ENCODE results near the gene TAF4B.

Gene TAF4B

GRCh38 chr18:26415631-26416030 lies 189.4 kb downstream of the TAF4B start:
- Histone ChIP-seq H3K27ac (ENCODE audit: extremely low read depth, low read depth, low read length) (no peak overlapping the region), H3K4me1 (ENCODE audit: control insufficient read depth, insufficient read depth, low read length) (no peaks in the 10 kb centered on the region), H3K36me3 (ENCODE audit: control insufficient read depth in 2 of 2, insufficient read depth in 1 of 2, low read length in 2 of 2) (no peaks in the 10 kb centered on the region), H3K9me3 (ENCODE audit: control insufficient read depth, insufficient read depth, low read depth, low read length) (no peaks in the 10 kb centered on the region), H3K4me3 (ENCODE audit: low read depth, low read length) (no peak overlapping the region)
- POLR2A ChIA-PET, result no interaction called here
- TF ChIP-seq IKZF3 (tag by site-specific recombination; IDR thresholded peaks at IDR 0.05) (no peak), ZNF398 (tag by site-specific recombination; IDR thresholded peaks at IDR 0.05) (no peak), ZNF580 (tag by site-specific recombination; IDR thresholded peaks at IDR 0.05) (no peak), PRDM4 (tag by site-specific recombination; IDR thresholded peaks at IDR 0.05) (no peak), ZNF404 (tag by site-specific recombination; IDR thresholded peaks at IDR 0.05) (no peak), ZNF549 (tag by site-specific recombination; IDR thresholded peaks at IDR 0.05) (no peak), ZSCAN4 (tag by site-specific recombination; IDR thresholded peaks at IDR 0.05) (no peak)
- CTCF ChIA-PET, result interaction anchor here (1.6 kb wide), 1 partner anchor 32 kb away, joined by 4 read pairs; no protein-coding TSS in a partner anchor

GRCh38 chr18:26416652-26417150 lies 190.5 kb downstream of the TAF4B start:
- no peak overlapping the region for H3K27ac ChIP-seq (ENCODE audit: extremely low read depth, low read depth, low read length)
- no peaks in the 10 kb centered on the region for H3K9me3 ChIP-seq (ENCODE audit: control insufficient read depth, insufficient read depth, low read depth, low read length)
- ChIA-PET CTCF (interaction anchor here (1.6 kb wide), 1 partner anchor 33 kb away, joined by 4 read pairs; no protein-coding TSS in a partner anchor), POLR2A (no interaction called here)
- no peaks in the 10 kb centered on the region for H3K4me1 ChIP-seq (ENCODE audit: control insufficient read depth, insufficient read depth, low read length)
- H3K36me3 ChIP-seq (ENCODE audit: control insufficient read depth in 2 of 2, insufficient read depth in 1 of 2, low read length in 2 of 2), result no peaks in the 10 kb centered on the region
- no peak overlapping the region for H3K4me3 ChIP-seq (ENCODE audit: low read depth, low read length)
- no peak for TF ChIP-seq ZNF24 (tag by site-specific recombination; IDR thresholded peaks at IDR 0.05)
- no peak for TF ChIP-seq SP7 (tag by site-specific recombination; IDR thresholded peaks at IDR 0.05)
- TF ChIP-seq PRDM4 (tag by site-specific recombination; IDR thresholded peaks at IDR 0.05), result no peak
- TF ChIP-seq ZNF132 (tag by site-specific recombination; IDR thresholded peaks at IDR 0.05; ENCODE audit: borderline replicate concordance), result no peak
- TF ChIP-seq ZFP41 (tag by site-specific recombination; IDR thresholded peaks at IDR 0.05; ENCODE audit: borderline replicate concordance), result no peak
- TF ChIP-seq PRDM2 (tag by site-specific recombination; IDR thresholded peaks at IDR 0.05; ENCODE audit: borderline replicate concordance), result no peak
- no peak for TF ChIP-seq ZNF10 (tag by site-specific recombination; IDR thresholded peaks at IDR 0.05)
- TF ChIP-seq BCL11B (tag by site-specific recombination; IDR thresholded peaks at IDR 0.05; ENCODE audit: low read depth), result no peak
- no peak for TF ChIP-seq ZNF792 (tag by site-specific recombination; IDR thresholded peaks at IDR 0.05)
- TF ChIP-seq ZBTB26 (tag by site-specific recombination; optimal IDR thresholded peaks at IDR 0.05), result no peak
- no peak for TF ChIP-seq ZNF558 (tag by site-specific recombination; IDR thresholded peaks at IDR 0.05)
- TF ChIP-seq ZFP69B (tag by site-specific recombination; IDR thresholded peaks at IDR 0.05), result no peak

All from HEK293 (cell line).